SK-N-SH treated with all-trans-retinoic acid at 6 μM for 48 hours (cell line): ENCODE results near the gene RNF213.

Experiments
- BACH2 ChIP-seq: fragments of 250-450 bp; sonication (Bioruptor Pico); IDR thresholded peaks from 2 replicates; pipeline ENCODE4 v1.9.0; 2021; ENCODE audit warnings: mild to moderate bottlenecking, borderline replicate concordance
- CREB5 ChIP-seq: fragments of 250-450 bp; sonication (Bioruptor Pico); IDR thresholded peaks from 2 replicates; pipeline ENCODE4 v1.5.1; 2020; ENCODE audit warnings: low read depth, mild to moderate bottlenecking, moderate library complexity
- CSDC2 ChIP-seq: fragments of 250-450 bp; sonication (Bioruptor Pico); IDR thresholded peaks from 2 replicates; pipeline ENCODE4 v1.5.0; 2020; ENCODE audit warnings: mild to moderate bottlenecking, moderate library complexity
- ISL1 ChIP-seq: fragments of 250-450 bp; sonication (Bioruptor Pico); IDR thresholded peaks from 2 replicates; pipeline ENCODE4 v2.1.2; 2022; ENCODE audit warnings: mild to moderate bottlenecking, moderate library complexity
- PATZ1 ChIP-seq: fragments of 250-450 bp; sonication (Bioruptor Pico); IDR thresholded peaks from 2 replicates; pipeline ENCODE4 v1.8.0; 2020; ENCODE audit warnings: mild to moderate bottlenecking, moderate library complexity, borderline replicate concordance
- PPARA ChIP-seq: fragments of 250-450 bp; sonication (Bioruptor Pico); IDR thresholded peaks from 2 replicates; pipeline ENCODE4 v1.5.0; 2020; ENCODE audit warnings: mild to moderate bottlenecking, borderline replicate concordance
- RARB ChIP-seq: fragments of 250-450 bp; sonication (Bioruptor Pico); IDR thresholded peaks from 2 replicates; pipeline ENCODE4 v1.8.0; 2021; ENCODE audit warnings: mild to moderate bottlenecking, moderate library complexity
- TCF4 ChIP-seq: fragments of 250-450 bp; sonication (Bioruptor Pico); IDR thresholded peaks from 2 replicates; pipeline ENCODE4 v1.8.0; 2021; ENCODE audit warnings: mild to moderate bottlenecking, moderate library complexity, borderline replicate concordance
- TOX ChIP-seq: fragments of 250-450 bp; sonication (Bioruptor Pico); IDR thresholded peaks from 2 replicates; pipeline ENCODE4 v1.8.0; 2021; ENCODE audit warnings: mild to moderate bottlenecking, moderate library complexity, borderline replicate concordance
- TSHZ2 ChIP-seq: fragments of 250-450 bp; sonication (Bioruptor Pico); IDR thresholded peaks from 2 replicates; pipeline ENCODE4 v1.5.0; 2020; ENCODE audit warnings: mild to moderate bottlenecking, moderate library complexity
- ZFP30 ChIP-seq: fragments of 450-650 bp; formaldehyde crosslinking; IDR thresholded peaks from 2 replicates; pipeline ENCODE4 v1.5.0; 2022; ENCODE audit warnings: mild to moderate bottlenecking, moderate library complexity
- ZNF565 ChIP-seq: fragments of 450-650 bp; formaldehyde crosslinking; conservative IDR thresholded peaks from 2 replicates; pipeline ENCODE4 v1.5.0; 2020; ENCODE audit warnings: low read depth, mild to moderate bottlenecking, moderate library complexity
- ZNF70 ChIP-seq: fragments of 450-650 bp; formaldehyde crosslinking; IDR thresholded peaks from 2 replicates; pipeline ENCODE4 v1.5.0; 2020; ENCODE audit warnings: mild to moderate bottlenecking, moderate library complexity
- ZNF8 ChIP-seq: fragments of 450-650 bp; formaldehyde crosslinking; IDR thresholded peaks from 2 replicates; pipeline ENCODE4 v1.5.0; 2020; ENCODE audit warnings: mild to moderate bottlenecking, moderate library complexity

GRCh38 chr17:80262775-80263244 lies 2.2 kb downstream of the RNF213 start:
- no peak for TF ChIP-seq BACH2 (CRISPR knock-in tag)
- TF ChIP-seq PATZ1 (CRISPR knock-in tag): no peak
- TF ChIP-seq ZNF8 (CRISPR knock-in tag): no peak
- TF ChIP-seq RARB (CRISPR knock-in tag): no peak
- TF ChIP-seq ZFP30 (CRISPR knock-in tag): no peak
- TF ChIP-seq TOX: no peak
- no peak for TF ChIP-seq TCF4 (CRISPR knock-in tag)
- TF ChIP-seq TSHZ2 (CRISPR knock-in tag): no peak
- no peak for TF ChIP-seq ISL1 (CRISPR knock-in tag)
- no peak for TF ChIP-seq CREB5
- no peak for TF ChIP-seq CSDC2 (CRISPR knock-in tag)
- no peak for TF ChIP-seq ZNF565 (CRISPR knock-in tag)
- TF ChIP-seq PPARA (CRISPR knock-in tag): no peak
- TF ChIP-seq ZNF70 (CRISPR knock-in tag): no peak
